SK-N-SH treated with all-trans-retinoic acid at 6 μM for 48 hours (cell line): Measurements from ENCODE around the gene PXMP2.

Source experiments
- ATAC-seq: fragments of 200-7000 bp; cut with Tn5 transposase; 3 replicates; pipeline ENCODE4 v1.9.1; 2020; ENCODE audit warnings: mild to moderate bottlenecking, moderate library complexity
- ARNTL ChIP-seq: fragments of 450-650 bp; formaldehyde crosslinking; IDR thresholded peaks from 2 replicates; pipeline ENCODE4 v1.5.0; 2020; ENCODE audit warnings: low read depth, mild to moderate bottlenecking, moderate library complexity, borderline replicate concordance
- CSDC2 ChIP-seq: fragments of 250-450 bp; sonication (Bioruptor Pico); IDR thresholded peaks from 2 replicates; pipeline ENCODE4 v1.5.0; 2020; ENCODE audit warnings: mild to moderate bottlenecking, moderate library complexity
- ESRRG ChIP-seq: fragments of 250-450 bp; sonication (Bioruptor Pico); IDR thresholded peaks from 2 replicates; pipeline ENCODE4 v1.6.1; 2021; ENCODE audit warnings: mild to moderate bottlenecking
- GLIS3 ChIP-seq: fragments of 250-450 bp; sonication (Bioruptor Pico); IDR thresholded peaks from 2 replicates; pipeline ENCODE4 v1.5.0; 2020; ENCODE audit warnings: mild to moderate bottlenecking, moderate library complexity
- ISL1 ChIP-seq: fragments of 250-450 bp; sonication (Bioruptor Pico); IDR thresholded peaks from 2 replicates; pipeline ENCODE4 v2.1.2; 2022; ENCODE audit warnings: mild to moderate bottlenecking, moderate library complexity
- OSR1 ChIP-seq: fragments of 250-450 bp; sonication (Bioruptor Pico); IDR thresholded peaks from 2 replicates; pipeline ENCODE4 v1.8.0; 2022; ENCODE audit warnings: moderate library complexity, mild to moderate bottlenecking, inconsistent platforms
- PPARA ChIP-seq: fragments of 250-450 bp; sonication (Bioruptor Pico); IDR thresholded peaks from 2 replicates; pipeline ENCODE4 v1.5.0; 2020; ENCODE audit warnings: mild to moderate bottlenecking, borderline replicate concordance
- RARB ChIP-seq: fragments of 250-450 bp; sonication (Bioruptor Pico); IDR thresholded peaks from 2 replicates; pipeline ENCODE4 v1.8.0; 2021; ENCODE audit warnings: mild to moderate bottlenecking, moderate library complexity
- SNAI2 ChIP-seq: fragments of 250-450 bp; sonication (Bioruptor Pico); IDR thresholded peaks from 2 replicates; pipeline ENCODE4 v1.5.0; 2020; ENCODE audit warnings: mild to moderate bottlenecking, moderate library complexity
- ZC3H10 ChIP-seq: fragments of 250-450 bp; sonication (Bioruptor Pico); IDR thresholded peaks from 2 replicates; pipeline ENCODE4 v1.5.1; 2021; ENCODE audit warnings: mild to moderate bottlenecking, moderate library complexity
- ZFP3 ChIP-seq: fragments of 250-450 bp; sonication (Bioruptor Pico); IDR thresholded peaks from 2 replicates; pipeline ENCODE4 v1.5.0; 2020; ENCODE audit warnings: mild to moderate bottlenecking, moderate library complexity
- ZNF565 ChIP-seq: fragments of 450-650 bp; formaldehyde crosslinking; conservative IDR thresholded peaks from 2 replicates; pipeline ENCODE4 v1.5.0; 2020; ENCODE audit warnings: low read depth, mild to moderate bottlenecking, moderate library complexity
- ZNF70 ChIP-seq: fragments of 450-650 bp; formaldehyde crosslinking; IDR thresholded peaks from 2 replicates; pipeline ENCODE4 v1.5.0; 2020; ENCODE audit warnings: mild to moderate bottlenecking, moderate library complexity
- ZNF8 ChIP-seq: fragments of 450-650 bp; formaldehyde crosslinking; IDR thresholded peaks from 2 replicates; pipeline ENCODE4 v1.5.0; 2020; ENCODE audit warnings: mild to moderate bottlenecking, moderate library complexity
- TF ChIP-seq, protein P1 (sequence below): fragments of 250-450 bp; sonication (Bioruptor Pico); IDR thresholded peaks from 2 replicates; pipeline ENCODE4 v1.5.1; 2021; ENCODE audit warnings: mild to moderate bottlenecking, moderate library complexity
- TF ChIP-seq, protein P2 (sequence below): fragments of 250-450 bp; sonication (Bioruptor Pico); IDR thresholded peaks from 2 replicates; pipeline ENCODE4 v1.8.0; 2020; ENCODE audit warnings: mild to moderate bottlenecking, moderate library complexity, borderline replicate concordance
- TF ChIP-seq, protein P3 (sequence below): fragments of 250-450 bp; sonication (Bioruptor Pico); IDR thresholded peaks from 2 replicates; pipeline ENCODE4 v1.5.0; 2020; ENCODE audit warnings: mild to moderate bottlenecking, moderate library complexity
- TF ChIP-seq, protein P4 (sequence below): fragments of 250-450 bp; sonication (Bioruptor Pico); IDR thresholded peaks from 2 replicates; pipeline ENCODE4 v1.8.0; 2021; ENCODE audit warnings: low read depth, mild to moderate bottlenecking, moderate library complexity, borderline replicate concordance

Gene PXMP2

DNA sequence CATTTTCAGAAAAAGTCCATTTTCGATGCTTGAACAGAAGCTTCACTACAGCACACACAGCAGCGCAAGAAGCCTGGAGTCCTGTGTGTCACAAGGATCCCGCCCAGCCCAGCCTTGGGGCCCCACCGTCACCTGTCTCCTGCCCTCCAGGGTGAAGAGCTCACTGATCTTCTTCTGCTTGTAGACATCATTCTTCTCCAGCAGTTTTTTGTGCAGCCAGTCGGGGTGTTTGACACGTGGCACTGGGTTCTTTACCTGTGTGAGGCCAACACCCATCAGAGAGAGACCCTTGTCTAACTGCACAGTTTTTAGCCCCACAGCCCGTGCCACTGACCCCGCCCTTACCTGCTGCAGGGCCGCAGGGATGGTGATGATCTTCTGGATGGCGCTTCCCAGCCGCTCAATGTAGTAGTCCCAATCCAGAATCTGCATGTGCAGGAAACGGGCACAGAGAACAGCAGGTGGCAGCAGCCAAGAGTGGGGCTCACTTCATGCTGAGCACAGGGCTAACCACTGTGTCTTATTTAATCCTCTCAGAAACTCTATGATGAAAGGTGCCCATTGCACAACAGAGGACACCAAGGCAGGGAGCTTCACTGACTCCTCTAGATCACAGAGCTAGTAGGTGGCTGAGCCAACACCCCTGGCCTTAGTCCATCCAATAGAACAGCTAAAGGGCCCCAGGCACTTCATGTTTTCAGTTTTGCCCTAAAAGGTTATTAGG is 30.2 kb upstream of the PXMP2 start:
- TF ChIP-seq GLIS3 (CRISPR knock-in tag) (no peak), ZFP3 (CRISPR knock-in tag) (no peak), RARB (no peak), ARNTL (CRISPR knock-in tag) (no peak), OSR1 (CRISPR knock-in tag) (no peak), ZC3H10 (CRISPR knock-in tag) (no peak), ISL1 (CRISPR knock-in tag) (no peak), CSDC2 (no peak), SNAI2 (CRISPR knock-in tag) (no peak), ZNF70 (CRISPR knock-in tag) (no peak), ZNF8 (CRISPR knock-in tag) (no peak)
- TF ChIP-seq, protein P1, sequence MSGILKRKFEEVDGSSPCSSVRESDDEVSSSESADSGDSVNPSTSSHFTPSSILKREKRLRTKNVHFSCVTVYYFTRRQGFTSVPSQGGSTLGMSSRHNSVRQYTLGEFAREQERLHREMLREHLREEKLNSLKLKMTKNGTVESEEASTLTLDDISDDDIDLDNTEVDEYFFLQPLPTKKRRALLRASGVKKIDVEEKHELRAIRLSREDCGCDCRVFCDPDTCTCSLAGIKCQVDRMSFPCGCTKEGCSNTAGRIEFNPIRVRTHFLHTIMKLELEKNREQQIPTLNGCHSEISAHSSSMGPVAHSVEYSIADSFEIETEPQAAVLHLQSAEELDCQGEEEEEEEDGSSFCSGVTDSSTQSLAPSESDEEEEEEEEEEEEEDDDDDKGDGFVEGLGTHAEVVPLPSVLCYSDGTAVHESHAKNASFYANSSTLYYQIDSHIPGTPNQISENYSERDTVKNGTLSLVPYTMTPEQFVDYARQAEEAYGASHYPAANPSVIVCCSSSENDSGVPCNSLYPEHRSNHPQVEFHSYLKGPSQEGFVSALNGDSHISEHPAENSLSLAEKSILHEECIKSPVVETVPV (CRISPR knock-in tag) = no peak
- TF ChIP-seq, protein P2, sequence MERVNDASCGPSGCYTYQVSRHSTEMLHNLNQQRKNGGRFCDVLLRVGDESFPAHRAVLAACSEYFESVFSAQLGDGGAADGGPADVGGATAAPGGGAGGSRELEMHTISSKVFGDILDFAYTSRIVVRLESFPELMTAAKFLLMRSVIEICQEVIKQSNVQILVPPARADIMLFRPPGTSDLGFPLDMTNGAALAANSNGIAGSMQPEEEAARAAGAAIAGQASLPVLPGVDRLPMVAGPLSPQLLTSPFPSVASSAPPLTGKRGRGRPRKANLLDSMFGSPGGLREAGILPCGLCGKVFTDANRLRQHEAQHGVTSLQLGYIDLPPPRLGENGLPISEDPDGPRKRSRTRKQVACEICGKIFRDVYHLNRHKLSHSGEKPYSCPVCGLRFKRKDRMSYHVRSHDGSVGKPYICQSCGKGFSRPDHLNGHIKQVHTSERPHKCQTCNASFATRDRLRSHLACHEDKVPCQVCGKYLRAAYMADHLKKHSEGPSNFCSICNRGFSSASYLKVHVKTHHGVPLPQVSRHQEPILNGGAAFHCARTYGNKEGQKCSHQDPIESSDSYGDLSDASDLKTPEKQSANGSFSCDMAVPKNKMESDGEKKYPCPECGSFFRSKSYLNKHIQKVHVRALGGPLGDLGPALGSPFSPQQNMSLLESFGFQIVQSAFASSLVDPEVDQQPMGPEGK (CRISPR knock-in tag) = no peak
- TF ChIP-seq, all 23 proteins: peak for 0
- ATAC-seq = no peak

DNA sequence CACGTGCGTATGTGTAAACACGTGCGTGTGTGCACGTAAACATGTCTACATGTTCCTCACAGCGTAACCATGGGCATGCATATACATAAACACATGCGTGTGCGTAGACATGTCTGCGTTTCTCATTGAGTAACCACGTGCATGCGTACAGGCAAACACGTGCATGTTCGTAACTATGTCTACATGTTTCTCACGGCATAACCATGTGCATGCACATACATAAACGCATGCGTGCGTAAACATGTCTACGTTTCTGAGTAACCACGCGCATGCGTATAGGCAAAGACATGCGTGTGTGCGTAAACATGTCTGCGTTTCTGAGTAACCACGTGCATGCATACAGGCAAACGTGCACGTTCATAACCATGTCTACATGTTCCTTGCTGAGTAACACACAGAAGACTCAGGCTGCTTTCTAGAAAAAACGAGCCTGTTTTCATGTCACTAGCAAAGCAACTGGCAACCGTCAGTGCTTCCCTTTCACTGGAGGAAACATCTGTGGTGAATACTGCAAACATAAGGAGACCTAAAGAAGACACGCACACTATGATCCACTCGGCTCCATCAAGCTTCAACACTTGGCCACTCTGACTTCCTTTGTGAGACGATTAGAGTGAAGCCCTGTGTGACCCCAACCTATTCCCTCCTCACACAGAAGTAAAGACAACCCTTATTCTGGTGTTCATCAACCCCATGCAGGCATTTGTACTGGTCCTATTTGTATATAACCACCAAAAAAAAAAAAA is 29.1 kb upstream of the PXMP2 start:
- ATAC-seq = no peak
- TF ChIP-seq, protein P3, sequence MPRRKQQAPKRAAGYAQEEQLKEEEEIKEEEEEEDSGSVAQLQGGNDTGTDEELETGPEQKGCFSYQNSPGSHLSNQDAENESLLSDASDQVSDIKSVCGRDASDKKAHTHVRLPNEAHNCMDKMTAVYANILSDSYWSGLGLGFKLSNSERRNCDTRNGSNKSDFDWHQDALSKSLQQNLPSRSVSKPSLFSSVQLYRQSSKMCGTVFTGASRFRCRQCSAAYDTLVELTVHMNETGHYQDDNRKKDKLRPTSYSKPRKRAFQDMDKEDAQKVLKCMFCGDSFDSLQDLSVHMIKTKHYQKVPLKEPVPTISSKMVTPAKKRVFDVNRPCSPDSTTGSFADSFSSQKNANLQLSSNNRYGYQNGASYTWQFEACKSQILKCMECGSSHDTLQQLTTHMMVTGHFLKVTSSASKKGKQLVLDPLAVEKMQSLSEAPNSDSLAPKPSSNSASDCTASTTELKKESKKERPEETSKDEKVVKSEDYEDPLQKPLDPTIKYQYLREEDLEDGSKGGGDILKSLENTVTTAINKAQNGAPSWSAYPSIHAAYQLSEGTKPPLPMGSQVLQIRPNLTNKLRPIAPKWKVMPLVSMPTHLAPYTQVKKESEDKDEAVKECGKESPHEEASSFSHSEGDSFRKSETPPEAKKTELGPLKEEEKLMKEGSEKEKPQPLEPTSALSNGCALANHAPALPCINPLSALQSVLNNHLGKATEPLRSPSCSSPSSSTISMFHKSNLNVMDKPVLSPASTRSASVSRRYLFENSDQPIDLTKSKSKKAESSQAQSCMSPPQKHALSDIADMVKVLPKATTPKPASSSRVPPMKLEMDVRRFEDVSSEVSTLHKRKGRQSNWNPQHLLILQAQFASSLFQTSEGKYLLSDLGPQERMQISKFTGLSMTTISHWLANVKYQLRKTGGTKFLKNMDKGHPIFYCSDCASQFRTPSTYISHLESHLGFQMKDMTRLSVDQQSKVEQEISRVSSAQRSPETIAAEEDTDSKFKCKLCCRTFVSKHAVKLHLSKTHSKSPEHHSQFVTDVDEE (CRISPR knock-in tag) = no peak
- TF ChIP-seq ZNF565 (CRISPR knock-in tag) (no peak), PPARA (CRISPR knock-in tag) (no peak), SNAI2 (CRISPR knock-in tag) (no peak), RARB (no peak), ISL1 (CRISPR knock-in tag) (no peak), ZC3H10 (CRISPR knock-in tag) (no peak), ESRRG (no peak), ZFP3 (CRISPR knock-in tag) (no peak)
- TF ChIP-seq, protein P2 (CRISPR knock-in tag) = no peak
- TF ChIP-seq, protein P4, sequence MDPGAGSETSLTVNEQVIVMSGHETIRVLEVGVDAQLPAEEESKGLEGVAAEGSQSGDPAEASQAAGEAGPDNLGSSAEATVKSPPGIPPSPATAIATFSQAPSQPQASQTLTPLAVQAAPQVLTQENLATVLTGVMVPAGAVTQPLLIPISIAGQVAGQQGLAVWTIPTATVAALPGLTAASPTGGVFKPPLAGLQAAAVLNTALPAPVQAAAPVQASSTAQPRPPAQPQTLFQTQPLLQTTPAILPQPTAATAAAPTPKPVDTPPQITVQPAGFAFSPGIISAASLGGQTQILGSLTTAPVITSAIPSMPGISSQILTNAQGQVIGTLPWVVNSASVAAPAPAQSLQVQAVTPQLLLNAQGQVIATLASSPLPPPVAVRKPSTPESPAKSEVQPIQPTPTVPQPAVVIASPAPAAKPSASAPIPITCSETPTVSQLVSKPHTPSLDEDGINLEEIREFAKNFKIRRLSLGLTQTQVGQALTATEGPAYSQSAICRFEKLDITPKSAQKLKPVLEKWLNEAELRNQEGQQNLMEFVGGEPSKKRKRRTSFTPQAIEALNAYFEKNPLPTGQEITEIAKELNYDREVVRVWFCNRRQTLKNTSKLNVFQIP (CRISPR knock-in tag) = no peak
- TF ChIP-seq, protein P1 (CRISPR knock-in tag) = no peak
- TF ChIP-seq, all 23 proteins: peak for 0
